Measurements from ENCODE around the gene EPHA3. TPM values are rescaled to one million over a fixed set of nuclear protein-coding genes. Genes with fewer than 3 reads are reported as not detected.
A peak's percentile ranks its signal among the peaks of the same experiment; 100 is the strongest.

Gene EPHA3
- total RNA-seq (2014; rRNA removed; shearing (Covaris generic)) = not detected in 2 replicates

DNA sequence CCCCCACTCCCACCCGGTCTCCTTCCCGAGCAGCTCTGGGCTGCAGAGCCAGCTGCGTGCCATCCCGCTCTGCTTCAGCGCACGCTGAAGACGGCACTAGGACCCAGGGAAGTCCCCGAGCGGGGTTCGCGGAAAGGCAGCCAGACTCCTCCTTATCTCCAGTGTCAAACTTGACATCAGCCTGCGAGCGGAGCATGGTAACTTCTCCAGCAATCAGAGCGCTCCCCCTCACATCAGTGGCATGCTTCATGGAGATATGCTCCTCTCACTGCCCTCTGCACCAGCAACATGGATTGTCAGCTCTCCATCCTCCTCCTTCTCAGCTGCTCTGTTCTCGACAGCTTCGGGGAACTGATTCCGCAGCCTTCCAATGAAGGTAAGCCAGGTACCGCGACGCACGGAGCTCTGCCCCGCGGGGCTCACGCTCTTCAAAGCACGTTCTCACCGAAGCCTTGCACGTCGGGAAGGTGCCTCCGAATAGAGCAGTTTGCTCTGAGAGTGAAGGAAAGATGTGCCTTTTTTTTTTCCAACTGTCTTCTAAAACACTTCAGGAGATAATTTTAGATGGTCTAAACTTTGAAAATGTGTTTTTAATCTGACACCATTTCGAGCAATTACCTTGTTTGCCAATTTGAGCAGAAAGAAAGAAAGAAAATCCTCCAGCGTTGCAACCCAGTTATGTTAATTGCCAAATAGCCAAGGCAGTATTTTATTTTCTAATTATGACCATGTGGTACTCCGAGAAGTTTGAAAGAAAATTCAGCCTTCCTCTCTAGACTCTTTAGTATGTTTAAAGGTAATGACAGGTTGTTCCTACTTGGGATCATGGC lies at the start of gene EPHA3:
Gene EPHA3 (plus strand): TSS at position 161 of the 830 bp plus-strand sequence. CDS start 128 bp downstream, at position 289.
- DNase-seq (ENCODE audit: low read depth) = peak; percentile 64

GRCh38 chr3:89058371-89058770 lies 49.0 kb upstream of the EPHA3 start:
- peak; percentile 0 for DNase-seq (ENCODE audit: low read depth)

DNA sequence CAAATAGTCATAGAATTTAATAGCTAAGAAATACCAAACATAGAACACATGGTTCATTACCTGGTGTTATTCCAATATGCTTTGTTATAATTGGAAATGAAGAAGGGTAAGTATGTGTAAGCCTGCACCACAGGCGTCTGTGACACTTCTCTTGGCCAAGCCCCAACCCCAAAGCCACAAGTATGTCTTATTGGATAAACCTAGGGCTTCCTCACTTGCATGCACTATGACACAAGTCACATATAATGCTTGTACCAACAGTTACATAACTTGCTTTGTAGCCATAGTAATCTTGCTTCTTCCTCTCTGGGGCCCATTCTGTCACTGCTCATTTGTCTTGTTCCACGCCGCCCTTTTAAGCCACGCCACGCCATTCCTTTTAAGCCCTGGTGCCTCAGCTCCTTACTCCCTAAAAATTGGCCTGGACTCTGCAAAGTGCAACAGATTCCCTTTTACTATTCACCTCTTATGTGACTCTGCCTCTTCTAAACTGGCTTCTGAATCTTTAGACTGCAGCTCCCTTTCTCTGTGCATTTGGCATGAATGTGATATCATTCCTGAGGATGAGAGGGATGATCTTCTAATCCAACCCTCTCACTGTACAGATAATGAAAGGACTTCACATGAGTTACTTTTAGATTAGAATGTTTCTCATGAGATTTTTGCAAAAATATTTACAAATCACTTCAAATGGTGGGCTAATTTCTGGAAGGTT lies 48.1 kb upstream of the EPHA3 start:
- DNase-seq (ENCODE audit: low read depth) = peak; percentile 57

GRCh38 chr3:89061259-89061658 lies 46.2 kb upstream of the EPHA3 start:
- no peak for DNase-seq (ENCODE audit: low read depth)

DNA sequence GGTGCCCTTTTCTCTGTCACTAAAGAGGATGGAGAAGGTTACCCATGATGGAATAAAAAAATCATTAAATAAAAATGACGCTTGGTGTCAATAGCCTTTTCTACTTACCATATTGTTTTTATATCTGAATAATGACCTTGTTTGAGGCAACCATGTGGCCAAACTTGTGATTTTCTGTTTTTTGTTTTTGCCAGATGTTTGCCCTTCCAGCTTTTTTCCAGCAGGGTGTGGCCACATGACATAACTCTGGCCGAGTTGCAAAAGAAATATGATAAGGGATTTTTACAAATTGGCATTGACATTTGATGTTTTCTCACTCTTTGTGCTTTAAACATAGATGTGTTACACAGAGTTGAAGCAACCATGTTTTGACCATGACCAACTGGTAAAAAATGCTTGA lies 39.7 kb upstream of the EPHA3 start:
- no peak for DNase-seq (ENCODE audit: low read depth)

- DNase-seq (ENCODE audit: low read depth) = no peak
Observed at GRCh38 chr3:89072642-89073041, 34.8 kb upstream of the EPHA3 start.

DNA sequence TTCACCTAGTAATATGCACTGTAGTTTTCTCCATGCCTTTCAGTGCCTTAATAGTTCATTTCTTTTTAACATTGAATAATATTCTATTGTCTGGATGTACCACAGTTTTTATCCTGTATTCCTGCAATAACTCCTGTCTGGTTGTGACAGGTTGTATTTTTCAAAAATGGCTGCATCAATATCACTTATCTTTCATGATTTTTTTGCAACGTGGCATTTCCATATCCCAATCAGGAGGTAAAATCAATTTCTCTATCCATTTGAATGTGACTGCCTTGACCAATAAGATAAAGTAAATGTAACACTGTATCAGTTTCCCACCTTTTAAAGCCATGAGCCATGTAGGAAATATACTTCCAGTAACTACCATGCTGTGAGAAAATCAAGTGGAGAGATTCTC lies 27.5 kb upstream of the EPHA3 start:
- DNase-seq (ENCODE audit: low read depth) = no peak

- no peak for DNase-seq (ENCODE audit: low read depth)
Observed at GRCh38 chr3:89087851-89088250, 19.6 kb upstream of the EPHA3 start.

- no peak for DNase-seq (ENCODE audit: low read depth)
Observed at GRCh38 chr3:89098173-89098572, 9.2 kb upstream of the EPHA3 start.

- DNase-seq (ENCODE audit: low read depth) = peak; percentile 29
Observed at GRCh38 chr3:89098964-89099585, 8.3 kb upstream of the EPHA3 start.

GRCh38 chr3:89101251-89101650 lies 6.2 kb upstream of the EPHA3 start:
- no peak for DNase-seq (ENCODE audit: low read depth)

GRCh38 chr3:89101921-89102320 lies 5.5 kb upstream of the EPHA3 start:
- no peak for DNase-seq (ENCODE audit: low read depth)

DNA sequence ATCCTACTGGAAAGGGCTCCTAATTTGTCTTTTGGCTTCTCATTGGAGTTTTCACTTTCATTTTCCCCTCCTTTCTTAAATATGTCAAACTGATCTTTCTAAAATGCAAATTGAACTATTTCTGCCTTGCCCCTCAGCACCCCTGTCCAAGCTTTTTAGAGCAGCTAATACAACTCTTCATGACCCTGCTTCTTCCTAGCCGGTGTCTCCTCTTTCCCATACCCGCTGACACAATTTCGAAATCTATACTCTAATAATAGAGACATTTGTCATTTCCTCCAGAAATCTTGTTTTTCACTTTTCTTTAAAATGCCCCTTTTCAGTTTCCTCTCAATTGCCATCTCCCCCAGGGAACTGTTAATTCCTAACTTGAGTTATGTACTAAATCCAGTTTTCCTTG lies 2.9 kb upstream of the EPHA3 start:
- DNase-seq (ENCODE audit: low read depth) = no peak

DNA sequence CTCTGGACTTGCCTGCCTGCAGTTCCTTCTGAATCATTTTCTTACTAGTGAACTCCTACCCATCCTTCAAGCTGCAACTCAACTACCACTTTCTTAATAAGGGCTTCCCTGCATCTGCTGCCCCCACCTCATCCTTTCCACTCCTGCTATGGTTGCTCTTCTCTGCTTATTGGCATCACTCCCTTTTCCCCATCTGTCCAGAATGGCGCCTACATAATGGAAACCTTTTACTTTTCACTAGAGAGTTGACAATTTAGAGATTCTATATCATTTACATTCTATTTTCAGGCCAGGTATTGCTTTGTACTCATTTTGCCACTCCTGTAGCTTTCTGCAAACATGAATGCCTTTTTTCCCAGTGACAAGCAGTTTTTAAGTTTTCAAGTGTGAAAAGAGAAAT lies 1.9 kb upstream of the EPHA3 start:
- no peak for DNase-seq (ENCODE audit: low read depth)

GRCh38 chr3:89108291-89108550 lies 800 bp downstream of the EPHA3 start:
- no peak for DNase-seq (ENCODE audit: low read depth)

DNA sequence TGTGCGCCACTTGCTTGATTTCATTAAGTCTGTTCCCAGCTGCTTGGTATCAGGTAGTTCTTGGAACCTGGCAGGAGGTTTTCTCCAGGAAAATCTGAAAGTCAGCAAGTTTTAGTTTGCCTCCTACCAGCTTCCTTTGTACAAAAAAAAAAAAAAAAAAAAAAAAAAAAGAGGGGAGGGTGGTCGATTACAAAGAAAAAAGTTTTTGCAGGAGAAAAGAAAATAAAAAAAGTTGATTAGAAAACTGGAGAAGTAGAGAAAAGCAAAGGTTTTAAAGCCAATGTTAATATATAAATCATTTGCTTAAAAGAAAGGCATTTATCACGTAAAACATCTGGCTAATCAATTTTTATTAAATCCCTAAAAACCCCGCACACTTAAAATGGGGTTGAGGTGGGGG lies 5.9 kb downstream of the EPHA3 start:
- DNase-seq (ENCODE audit: low read depth) = no peak

GRCh38 chr3:89113893-89114840 lies 6.7 kb downstream of the EPHA3 start:
- DNase-seq (ENCODE audit: low read depth) = peak; percentile 64

- no peak for DNase-seq (ENCODE audit: low read depth)
Observed at GRCh38 chr3:89114841-89115223, 7.4 kb downstream of the EPHA3 start.

- no peak for DNase-seq (ENCODE audit: low read depth)
Observed at GRCh38 chr3:89116476-89116875, 9.1 kb downstream of the EPHA3 start.

DNA sequence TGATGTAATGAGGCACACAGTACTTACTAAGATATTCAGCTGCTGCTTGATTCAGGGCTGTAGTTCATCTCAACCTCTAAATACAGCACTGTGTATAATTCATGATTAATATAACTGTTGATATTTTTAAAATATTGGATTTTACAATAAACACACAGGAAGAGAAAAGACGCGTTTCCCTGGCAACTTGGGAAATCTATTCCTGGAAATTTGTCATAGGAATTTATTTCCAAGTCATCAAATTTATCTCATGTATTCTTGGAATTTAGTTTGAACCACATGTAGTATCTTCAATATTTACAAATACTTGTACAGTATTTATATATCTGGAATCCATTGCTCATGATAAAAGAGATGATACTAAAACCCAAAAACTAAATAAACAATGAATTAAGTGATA lies 30.6 kb downstream of the EPHA3 start:
- DNase-seq (ENCODE audit: low read depth) = no peak

GRCh38 chr3:89139870-89140269 lies 32.4 kb downstream of the EPHA3 start:
- DNase-seq (ENCODE audit: low read depth) = no peak

DNA sequence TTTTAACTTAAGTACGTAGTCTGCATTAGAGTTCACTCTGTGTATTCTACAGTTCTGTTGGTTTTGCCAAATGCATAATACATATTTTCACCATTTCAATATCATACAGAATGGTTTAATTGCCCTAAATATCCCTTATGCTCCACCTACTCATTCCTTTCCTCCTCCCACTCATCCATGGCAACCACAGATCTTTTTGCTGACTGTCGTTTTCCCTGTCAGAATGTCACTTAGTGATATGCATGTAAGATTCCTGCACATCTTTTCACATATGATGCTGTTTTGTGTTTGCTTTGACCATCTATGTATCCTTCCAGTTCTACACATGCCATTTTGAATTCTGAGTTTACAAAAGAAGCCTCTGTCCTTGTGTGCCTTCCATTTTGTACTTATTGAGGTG lies 36.7 kb downstream of the EPHA3 start:
- no peak for DNase-seq (ENCODE audit: low read depth)
